Loucy (cell line): ENCODE data around the gene BAD.

Experiments
- EZH2phosphoT487 ChIP-seq: fragments of 200-600 bp; IDR thresholded peaks from 2 replicates; pipeline ENCODE4 v1.6.1; 2018; ENCODE audit warnings: antibody characterized with exemption, mild to moderate bottlenecking, moderate library complexity, borderline replicate concordance
- TF ChIP-seq, protein P1 (sequence below): fragments of 200-600 bp; sonication (generic); conservative IDR thresholded peaks from 2 replicates; pipeline ENCODE4 v1.5.1; 2014; ENCODE audit warnings: mild to moderate bottlenecking, antibody characterized with exemption, low read length

DNA sequence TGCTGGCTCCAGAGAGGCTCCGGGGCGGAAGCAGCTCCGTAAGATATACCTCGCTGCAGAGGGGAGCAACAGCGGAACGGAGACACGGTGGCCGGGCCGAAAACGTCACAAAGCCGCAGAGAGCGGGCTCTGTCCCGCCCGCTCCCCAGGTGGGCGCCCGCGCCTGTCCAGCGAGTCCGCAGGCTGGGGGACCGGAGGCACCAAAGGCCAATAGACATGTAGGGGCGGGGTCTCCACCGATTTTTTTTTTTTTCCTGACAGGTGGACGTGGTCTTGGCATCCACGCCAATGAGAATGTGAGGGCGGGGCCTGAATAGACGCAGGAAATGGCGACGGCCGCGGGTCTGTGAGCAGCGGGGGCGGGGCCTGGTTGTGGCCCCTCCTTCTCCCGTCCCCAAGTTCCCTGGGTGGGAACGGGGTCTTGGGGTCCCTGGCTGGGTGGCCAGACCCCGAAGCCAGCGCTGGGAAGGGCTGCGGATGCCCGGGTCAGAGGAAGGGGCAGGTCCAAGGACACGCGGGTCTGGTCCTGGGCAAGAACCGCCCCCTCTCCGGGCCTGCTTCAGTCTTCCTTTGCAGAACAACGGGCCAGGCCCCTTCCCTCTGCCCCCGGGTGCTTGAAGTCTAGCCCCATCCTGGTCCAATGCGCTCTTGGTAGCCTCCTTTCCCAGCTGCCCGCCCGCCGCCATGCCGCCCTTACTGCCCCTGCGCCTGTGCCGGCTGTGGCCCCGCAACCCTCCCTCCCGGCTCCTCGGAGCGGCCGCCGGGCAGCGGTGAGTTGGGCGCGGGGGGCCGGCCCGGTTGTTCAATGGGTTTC lies 54.1 kb downstream of the BAD start, which contains the start of gene DNAJC4:
- TF ChIP-seq, protein P1, sequence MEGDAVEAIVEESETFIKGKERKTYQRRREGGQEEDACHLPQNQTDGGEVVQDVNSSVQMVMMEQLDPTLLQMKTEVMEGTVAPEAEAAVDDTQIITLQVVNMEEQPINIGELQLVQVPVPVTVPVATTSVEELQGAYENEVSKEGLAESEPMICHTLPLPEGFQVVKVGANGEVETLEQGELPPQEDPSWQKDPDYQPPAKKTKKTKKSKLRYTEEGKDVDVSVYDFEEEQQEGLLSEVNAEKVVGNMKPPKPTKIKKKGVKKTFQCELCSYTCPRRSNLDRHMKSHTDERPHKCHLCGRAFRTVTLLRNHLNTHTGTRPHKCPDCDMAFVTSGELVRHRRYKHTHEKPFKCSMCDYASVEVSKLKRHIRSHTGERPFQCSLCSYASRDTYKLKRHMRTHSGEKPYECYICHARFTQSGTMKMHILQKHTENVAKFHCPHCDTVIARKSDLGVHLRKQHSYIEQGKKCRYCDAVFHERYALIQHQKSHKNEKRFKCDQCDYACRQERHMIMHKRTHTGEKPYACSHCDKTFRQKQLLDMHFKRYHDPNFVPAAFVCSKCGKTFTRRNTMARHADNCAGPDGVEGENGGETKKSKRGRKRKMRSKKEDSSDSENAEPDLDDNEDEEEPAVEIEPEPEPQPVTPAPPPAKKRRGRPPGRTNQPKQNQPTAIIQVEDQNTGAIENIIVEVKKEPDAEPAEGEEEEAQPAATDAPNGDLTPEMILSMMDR: no peak
- TF ChIP-seq EZH2phosphoT487: no peak
